ENCODE measurements around the gene GPC3. TPM values are rescaled to one million over a fixed set of nuclear protein-coding genes. Genes with fewer than 3 reads are reported as not detected.
"Not testable (repeated sequence)": the region's sequence is repeated elsewhere in the genome, so short reads cannot be mapped to it uniquely, and the experiment has no call there.

The GPC3 gene
- total RNA-seq, 4 donors from 2014 or later, result 3.3 to 172 (median 21.2) TPM

DNA sequence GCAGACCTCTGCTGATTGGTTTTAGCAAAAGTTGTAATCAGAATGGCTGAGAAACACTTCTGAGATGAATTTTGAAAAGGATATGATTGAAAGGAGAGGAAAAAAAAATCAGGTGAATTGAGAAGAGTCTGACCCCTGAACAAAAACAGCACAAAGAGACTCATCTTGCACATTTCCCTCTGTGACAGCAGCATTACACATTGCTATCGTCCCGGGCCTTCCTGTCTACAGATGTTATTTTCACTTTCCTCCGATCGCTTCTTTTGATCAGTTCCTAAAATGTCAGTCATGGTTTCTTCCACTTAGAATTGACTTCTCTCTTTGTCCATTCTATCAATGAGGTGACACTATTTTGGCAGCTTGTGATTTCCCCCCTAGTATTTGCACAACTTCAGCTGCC lies 262.6 kb downstream of the GPC3 start:
- TF ChIP-seq, protein P1, sequence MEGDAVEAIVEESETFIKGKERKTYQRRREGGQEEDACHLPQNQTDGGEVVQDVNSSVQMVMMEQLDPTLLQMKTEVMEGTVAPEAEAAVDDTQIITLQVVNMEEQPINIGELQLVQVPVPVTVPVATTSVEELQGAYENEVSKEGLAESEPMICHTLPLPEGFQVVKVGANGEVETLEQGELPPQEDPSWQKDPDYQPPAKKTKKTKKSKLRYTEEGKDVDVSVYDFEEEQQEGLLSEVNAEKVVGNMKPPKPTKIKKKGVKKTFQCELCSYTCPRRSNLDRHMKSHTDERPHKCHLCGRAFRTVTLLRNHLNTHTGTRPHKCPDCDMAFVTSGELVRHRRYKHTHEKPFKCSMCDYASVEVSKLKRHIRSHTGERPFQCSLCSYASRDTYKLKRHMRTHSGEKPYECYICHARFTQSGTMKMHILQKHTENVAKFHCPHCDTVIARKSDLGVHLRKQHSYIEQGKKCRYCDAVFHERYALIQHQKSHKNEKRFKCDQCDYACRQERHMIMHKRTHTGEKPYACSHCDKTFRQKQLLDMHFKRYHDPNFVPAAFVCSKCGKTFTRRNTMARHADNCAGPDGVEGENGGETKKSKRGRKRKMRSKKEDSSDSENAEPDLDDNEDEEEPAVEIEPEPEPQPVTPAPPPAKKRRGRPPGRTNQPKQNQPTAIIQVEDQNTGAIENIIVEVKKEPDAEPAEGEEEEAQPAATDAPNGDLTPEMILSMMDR (IDR thresholded peaks at IDR 0.05), result no peak
- no peaks in the 10 kb centered on the region for H3K9me3 ChIP-seq
- H3K27ac ChIP-seq, result no peak overlapping the region
- H3K4me1 ChIP-seq, result no peaks in the 10 kb centered on the region
- no peaks in the 10 kb centered on the region for H3K36me3 ChIP-seq
- H3K4me3 ChIP-seq, result no peak overlapping the region
- no peaks in the 10 kb centered on the region for H3K27me3 ChIP-seq
- no peak for DNase-seq
- intact Hi-C loops (cut with DNase I; ENCODE audit: low total_unique reads), result no loop called here

DNA sequence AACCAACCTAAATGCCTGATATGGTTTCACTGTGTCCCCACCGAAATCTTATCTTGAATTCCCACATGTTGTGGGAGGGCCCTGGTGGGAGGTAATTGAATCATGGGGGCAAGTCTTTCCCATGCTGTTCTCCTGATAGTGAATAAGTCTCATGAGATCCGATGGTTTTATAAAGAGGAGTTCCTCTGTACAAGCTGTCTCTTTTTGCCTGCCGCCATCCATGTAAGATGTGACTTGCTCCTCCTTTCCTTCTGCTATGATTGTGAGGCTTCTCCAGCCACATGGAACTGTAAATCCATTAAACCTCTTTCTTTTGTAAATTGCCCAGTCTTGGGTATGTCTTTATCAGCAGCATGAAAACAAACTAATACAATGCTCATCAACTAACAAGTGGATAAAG lies 265.1 kb downstream of the GPC3 start:
- DNase-seq; H3K36me3 ChIP-seq; H3K27me3 ChIP-seq; H3K4me1 ChIP-seq; H3K4me3 ChIP-seq; H3K9me3 ChIP-seq; H3K27ac ChIP-seq; intact Hi-C loops (cut with DNase I; ENCODE audit: low total_unique reads): not testable (repeated sequence)

DNA sequence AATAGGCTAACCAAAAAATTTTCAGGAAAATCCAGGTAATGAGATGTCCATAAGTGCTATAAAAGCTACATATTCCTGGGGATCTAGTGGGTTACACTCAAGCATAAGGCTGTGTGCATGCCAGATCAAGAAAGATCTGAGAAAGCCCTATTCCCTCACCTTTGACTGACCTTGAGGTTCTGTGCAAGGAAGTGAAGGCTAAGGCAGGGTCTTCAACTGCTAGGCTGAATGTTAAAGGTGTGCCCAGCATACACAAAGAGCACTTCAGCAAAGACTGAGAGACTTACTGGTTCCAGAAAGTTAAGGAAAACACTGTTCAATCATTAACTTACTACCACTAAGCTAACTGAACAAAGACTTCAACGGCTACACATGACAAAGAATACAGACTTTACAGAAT lies 269.7 kb downstream of the GPC3 start:
- Histone ChIP-seq H3K27me3 (no peaks in the 10 kb centered on the region), H3K27ac (no peak overlapping the region), H3K9me3 (no peaks in the 10 kb centered on the region), H3K36me3 (no peaks in the 10 kb centered on the region), H3K4me3 (no peak overlapping the region), H3K4me1 (no peaks in the 10 kb centered on the region)
- TF ChIP-seq, protein P1 (IDR thresholded peaks at IDR 0.05), result no peak
- no peak for TF ChIP-seq POLR2A (IDR thresholded peaks at IDR 0.05)
- intact Hi-C loops (cut with DNase I; ENCODE audit: low total_unique reads), result no loop called here
- DNase-seq, result no peak

DNA sequence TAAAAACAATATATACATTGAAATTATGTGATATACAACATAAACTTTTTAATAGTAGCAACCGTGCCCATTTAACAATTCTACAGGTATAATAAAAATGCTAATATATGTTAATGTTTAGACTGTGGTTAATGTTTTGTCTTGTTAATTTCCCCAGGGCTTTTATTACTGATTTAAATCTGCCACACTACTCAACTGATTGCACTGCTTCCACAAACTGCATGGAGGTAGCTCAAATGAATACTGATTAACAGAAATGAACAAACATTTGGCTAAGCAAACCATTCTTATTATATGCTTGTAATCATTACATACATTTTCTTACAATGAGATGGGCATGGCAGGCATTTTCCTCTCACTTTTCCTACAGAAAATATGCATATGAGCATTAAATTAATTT lies 275.9 kb downstream of the GPC3 start:
- no peaks in the 10 kb centered on the region for H3K36me3 ChIP-seq
- no peaks in the 10 kb centered on the region for H3K9me3 ChIP-seq
- no peaks in the 10 kb centered on the region for H3K4me1 ChIP-seq
- H3K27ac ChIP-seq, result no peak overlapping the region
- no peak for DNase-seq
- H3K27me3 ChIP-seq, result no peaks in the 10 kb centered on the region
- intact Hi-C loops (cut with DNase I; ENCODE audit: low total_unique reads), result no loop called here
- H3K4me3 ChIP-seq, result no peak overlapping the region
- TF ChIP-seq, protein P1 (IDR thresholded peaks at IDR 0.05), result no peak
- TF ChIP-seq POLR2A (IDR thresholded peaks at IDR 0.05), result no peak

DNA sequence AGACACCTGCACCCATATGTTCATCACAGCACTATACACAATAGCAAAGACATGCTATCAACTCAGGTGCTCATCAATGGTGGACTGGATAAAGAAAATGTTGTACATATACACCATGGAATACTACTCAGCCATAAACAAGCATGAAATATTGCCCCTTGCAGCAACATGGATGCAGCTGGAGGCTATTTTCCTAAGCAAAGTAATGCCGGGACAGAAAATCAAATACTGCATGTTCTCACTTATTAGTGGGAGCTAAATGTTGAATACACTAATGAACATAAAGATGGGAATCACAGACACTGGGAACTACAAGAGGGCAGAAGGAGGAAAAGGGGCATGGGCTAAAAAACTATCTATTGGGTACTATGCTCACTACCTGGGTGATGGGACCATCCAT lies 278.5 kb downstream of the GPC3 start:
- TF ChIP-seq, protein P1 (IDR thresholded peaks at IDR 0.05), result no peak
- no peak for TF ChIP-seq POLR2A (IDR thresholded peaks at IDR 0.05)
- Histone ChIP-seq H3K4me1 (no peaks in the 10 kb centered on the region), H3K27ac (no peak overlapping the region), H3K27me3 (no peaks in the 10 kb centered on the region), H3K4me3 (no peak overlapping the region), H3K36me3 (no peaks in the 10 kb centered on the region), H3K9me3 (no peaks in the 10 kb centered on the region)
- intact Hi-C loops (cut with DNase I; ENCODE audit: low total_unique reads), result no loop called here
- DNase-seq, result no peak

DNA sequence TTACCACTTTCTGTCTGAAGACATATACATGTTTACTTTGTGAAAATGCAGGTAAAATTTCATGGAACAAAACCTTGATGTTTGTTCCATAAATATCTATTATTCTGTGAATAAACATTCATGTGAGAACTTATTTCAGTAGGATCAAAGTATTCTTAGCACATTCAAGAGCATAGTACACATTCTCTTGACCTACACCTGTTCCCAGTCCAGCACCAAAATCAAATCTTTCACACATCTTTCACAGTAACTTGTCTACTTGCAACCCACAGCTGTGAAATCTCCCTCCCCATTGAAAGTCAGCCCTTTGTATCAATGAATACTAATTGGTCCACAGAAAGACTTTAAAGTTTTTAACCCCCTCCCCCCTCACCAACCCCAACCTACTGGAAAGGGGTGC lies 283.2 kb downstream of the GPC3 start:
- intact Hi-C loops (cut with DNase I; ENCODE audit: low total_unique reads), result no loop called here
- Histone ChIP-seq H3K36me3 (no peaks in the 10 kb centered on the region), H3K4me1 (no peaks in the 10 kb centered on the region), H3K27ac (no peak overlapping the region), H3K9me3 (no peaks in the 10 kb centered on the region), H3K4me3 (no peak overlapping the region), H3K27me3 (no peaks in the 10 kb centered on the region)
- TF ChIP-seq, protein P1 (IDR thresholded peaks at IDR 0.05), result no peak
- no peak for TF ChIP-seq POLR2A (IDR thresholded peaks at IDR 0.05)
- DNase-seq, result no peak
